ENCODE data around the gene DHRSX.

DHRSX gene

DNA sequence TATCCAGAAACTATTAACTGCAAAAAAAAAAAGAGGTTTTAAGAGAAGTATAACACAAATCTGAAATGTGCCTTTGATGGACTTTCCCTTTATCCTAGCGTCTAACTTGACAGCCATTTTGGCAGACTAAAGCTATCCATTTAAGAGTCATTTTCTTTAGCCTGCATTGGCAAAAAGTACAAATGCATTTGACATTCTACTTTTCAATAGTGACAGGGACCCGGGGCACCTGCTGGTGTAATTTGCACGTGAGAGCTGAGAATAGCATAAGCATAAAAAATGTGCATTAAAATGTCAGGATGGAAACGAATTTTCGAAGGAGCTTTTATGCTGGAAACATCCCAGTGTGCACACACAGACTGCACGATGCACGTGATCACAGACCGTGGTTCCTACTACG, 91.9 kb downstream of the DHRSX start:
- POLR2A ChIA-PET, result no interaction called here
- no peak for DNase-seq (ENCODE audit: low read depth, low spot score)
- CTCF ChIA-PET, result no interaction called here
- H3K4me3 ChIP-seq (ENCODE audit: low read depth, low read length), result no peak overlapping the region
- TF ChIP-seq, protein P1, sequence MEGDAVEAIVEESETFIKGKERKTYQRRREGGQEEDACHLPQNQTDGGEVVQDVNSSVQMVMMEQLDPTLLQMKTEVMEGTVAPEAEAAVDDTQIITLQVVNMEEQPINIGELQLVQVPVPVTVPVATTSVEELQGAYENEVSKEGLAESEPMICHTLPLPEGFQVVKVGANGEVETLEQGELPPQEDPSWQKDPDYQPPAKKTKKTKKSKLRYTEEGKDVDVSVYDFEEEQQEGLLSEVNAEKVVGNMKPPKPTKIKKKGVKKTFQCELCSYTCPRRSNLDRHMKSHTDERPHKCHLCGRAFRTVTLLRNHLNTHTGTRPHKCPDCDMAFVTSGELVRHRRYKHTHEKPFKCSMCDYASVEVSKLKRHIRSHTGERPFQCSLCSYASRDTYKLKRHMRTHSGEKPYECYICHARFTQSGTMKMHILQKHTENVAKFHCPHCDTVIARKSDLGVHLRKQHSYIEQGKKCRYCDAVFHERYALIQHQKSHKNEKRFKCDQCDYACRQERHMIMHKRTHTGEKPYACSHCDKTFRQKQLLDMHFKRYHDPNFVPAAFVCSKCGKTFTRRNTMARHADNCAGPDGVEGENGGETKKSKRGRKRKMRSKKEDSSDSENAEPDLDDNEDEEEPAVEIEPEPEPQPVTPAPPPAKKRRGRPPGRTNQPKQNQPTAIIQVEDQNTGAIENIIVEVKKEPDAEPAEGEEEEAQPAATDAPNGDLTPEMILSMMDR (IDR thresholded peaks at IDR 0.05; ENCODE audit: insufficient read depth, low read length, missing control alignments), result no peak

- DNase-seq (ENCODE audit: low read depth, low spot score), result no peak
- TF ChIP-seq, protein P1 (IDR thresholded peaks at IDR 0.05; ENCODE audit: insufficient read depth, low read length, missing control alignments), result no peak
- POLR2A ChIA-PET, result no interaction called here
- CTCF ChIA-PET, result no interaction called here
- no peak overlapping the region for H3K4me3 ChIP-seq (ENCODE audit: low read depth, low read length)
These were observed 93.8 kb downstream of the DHRSX start for GRCh38 chrX:2406891-2407518.

DNA sequence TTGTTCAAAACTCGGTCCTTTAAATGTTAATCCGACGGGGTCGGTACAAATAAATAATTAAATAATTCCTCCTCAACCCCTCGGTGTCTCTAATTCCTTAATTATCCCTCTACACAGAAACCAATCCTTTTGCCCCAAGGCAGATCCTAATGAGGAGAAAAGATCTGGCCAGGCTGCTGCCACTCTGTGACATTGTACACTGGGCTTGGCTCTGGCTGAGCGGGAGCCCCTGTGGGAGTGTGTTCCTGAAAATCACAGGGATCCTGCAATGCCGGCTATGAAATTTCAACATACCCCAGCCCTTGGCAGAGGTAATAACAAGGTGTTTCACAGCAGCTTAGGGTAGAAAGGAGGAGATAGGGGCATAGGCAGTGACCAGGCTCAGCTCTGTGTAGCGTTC, 96.0 kb downstream of the DHRSX start:
- CTCF ChIA-PET, result no interaction called here
- TF ChIP-seq, protein P1 (IDR thresholded peaks at IDR 0.05; ENCODE audit: insufficient read depth, low read length, missing control alignments), result no peak
- no peak overlapping the region for H3K4me3 ChIP-seq (ENCODE audit: low read depth, low read length)
- POLR2A ChIA-PET, result no interaction called here
- no peak for DNase-seq (ENCODE audit: low read depth, low spot score)

DNA sequence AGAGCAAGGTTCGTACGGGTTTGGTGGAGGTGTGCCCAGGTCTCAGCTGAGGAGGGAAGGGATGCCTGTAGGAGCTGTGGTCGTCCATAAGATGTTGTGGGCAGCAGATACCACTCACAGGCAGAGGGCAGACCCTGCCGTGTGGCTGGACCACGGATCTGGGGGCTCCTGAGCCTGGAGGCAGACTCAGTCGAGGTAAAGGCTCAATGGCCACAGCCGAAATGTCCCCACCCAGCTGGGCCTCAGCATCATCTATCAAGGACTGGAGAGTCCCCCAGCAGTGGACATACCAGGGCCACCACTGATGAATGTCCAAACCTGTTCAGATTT, 98.5 kb downstream of the DHRSX start:
- ChIA-PET POLR2A (no interaction called here), CTCF (no interaction called here)
- H3K4me3 ChIP-seq (ENCODE audit: low read depth, low read length), result no peak overlapping the region
- TF ChIP-seq, protein P1 (IDR thresholded peaks at IDR 0.05; ENCODE audit: insufficient read depth, low read length, missing control alignments), result no peak
- DNase-seq (ENCODE audit: low read depth, low spot score), result no peak

GRCh38 chrX:2401590-2402360, 99.0 kb downstream of the DHRSX start:
- no peak for DNase-seq (ENCODE audit: low read depth, low spot score)
- CTCF ChIA-PET, result no interaction called here
- TF ChIP-seq, protein P1 (IDR thresholded peaks at IDR 0.05; ENCODE audit: insufficient read depth, low read length, missing control alignments), result no peak
- POLR2A ChIA-PET, result no interaction called here
- H3K4me3 ChIP-seq (ENCODE audit: low read depth, low read length), result no peak overlapping the region

- DNase-seq (ENCODE audit: low read depth, low spot score), result no peak
- TF ChIP-seq, protein P1 (IDR thresholded peaks at IDR 0.05; ENCODE audit: insufficient read depth, low read length, missing control alignments), result no peak
- no peak overlapping the region for H3K4me3 ChIP-seq (ENCODE audit: low read depth, low read length)
- POLR2A ChIA-PET, result no interaction called here
- CTCF ChIA-PET, result no interaction called here
These were observed 99.6 kb downstream of the DHRSX start for GRCh38 chrX:2401201-2401589.
